AG08396 (cell line): ENCODE results near the gene DIP2A.
"Not testable (repeated sequence)": the region's sequence is repeated elsewhere in the genome, so short reads cannot be mapped to it uniquely, and the experiment has no call there.

Source experiments
- DNase-seq: peaks from one replicate; pipeline ENCODE4 v3.0.0; 2012; ENCODE audit warnings: low spot score, mixed read lengths

The DIP2A gene

DNA sequence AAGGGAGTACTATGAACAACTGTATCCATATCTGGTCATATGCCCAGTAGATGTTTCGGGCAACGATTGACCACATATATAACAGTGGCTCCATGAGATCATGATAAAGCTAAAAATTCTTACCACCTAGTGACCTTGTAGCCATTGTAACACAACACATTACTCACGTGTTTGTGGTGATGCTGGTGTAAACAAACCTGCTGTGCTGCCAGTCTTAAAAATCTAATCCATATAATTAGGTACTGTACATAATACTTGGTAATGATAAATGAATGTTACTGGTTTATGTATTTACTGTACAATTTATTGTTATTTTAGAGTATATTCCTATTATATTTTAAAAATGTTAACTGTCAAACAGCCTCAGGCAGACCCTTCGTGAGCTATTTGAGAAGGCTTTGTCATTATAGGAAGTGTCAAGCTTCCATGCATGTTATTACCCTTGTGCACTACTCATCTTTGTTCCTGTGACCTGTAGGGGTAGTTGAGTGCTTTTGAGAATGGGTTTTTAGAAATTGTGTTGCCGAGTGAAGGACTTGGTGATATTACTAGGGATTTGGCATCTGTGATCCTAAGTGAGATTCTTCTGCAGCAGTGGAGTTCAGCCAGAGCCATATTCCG is 23.6 kb downstream of the DIP2A start:
- no peak for DNase-seq

- no peak for DNase-seq
Observed at GRCh38 chr21:46482846-46483231, 24.1 kb downstream of the DIP2A start.

DNA sequence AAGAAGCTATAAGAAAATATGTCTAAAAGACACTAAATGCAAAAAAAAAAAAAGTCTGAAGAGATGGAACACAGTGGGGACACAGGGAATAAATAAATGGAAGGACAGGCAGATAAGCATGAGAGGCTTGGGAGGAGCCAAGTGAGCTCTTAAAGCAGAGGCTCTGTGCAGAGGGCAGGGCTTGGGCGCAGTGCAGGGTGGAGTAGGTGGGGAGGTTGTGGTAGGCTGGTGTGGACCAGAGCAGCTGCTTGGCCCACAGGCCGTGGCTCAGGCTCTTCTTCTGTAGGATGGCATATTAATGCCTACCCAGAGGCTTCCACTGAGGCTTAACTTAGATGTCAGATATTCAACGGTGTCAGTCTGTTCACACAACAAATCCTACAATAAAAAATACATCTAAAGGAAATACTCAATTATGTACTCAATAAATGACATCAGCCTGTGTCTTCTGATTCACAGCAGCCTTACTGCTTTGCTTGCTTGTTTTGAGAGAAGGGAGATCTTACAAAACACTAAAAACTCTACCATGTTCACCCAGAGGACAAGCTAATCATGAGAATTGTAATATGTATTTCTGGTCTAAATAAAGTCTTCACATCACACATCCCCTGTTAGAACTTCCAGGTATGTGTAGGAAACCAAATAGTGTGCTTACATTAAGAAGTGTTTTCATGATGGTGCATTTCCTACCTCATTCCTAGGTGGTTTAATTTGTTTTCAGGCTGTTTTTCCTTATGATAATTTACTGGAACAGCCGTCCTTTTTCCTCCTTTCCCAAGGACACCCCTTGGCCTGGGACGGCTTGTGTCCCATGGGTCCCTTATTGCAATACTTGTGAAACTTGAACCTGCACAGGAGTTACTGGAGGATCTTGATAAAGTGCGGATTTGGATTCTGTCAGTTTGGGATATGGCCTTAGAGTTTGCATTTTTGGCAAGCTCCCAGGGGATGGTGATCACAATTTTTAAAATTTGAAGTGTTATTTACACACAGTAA is 24.9 kb downstream of the DIP2A start:
- DNase-seq, result no peak

GRCh38 chr21:46486481-46487126 is 27.9 kb downstream of the DIP2A start:
- DNase-seq, result no peak

GRCh38 chr21:46489162-46489663 is 30.5 kb downstream of the DIP2A start:
- DNase-seq, result no peak

- DNase-seq, result no peak
Observed at GRCh38 chr21:46489800-46490199, 31.1 kb downstream of the DIP2A start.

GRCh38 chr21:46491553-46491952 is 32.9 kb downstream of the DIP2A start:
- no peak for DNase-seq

DNA sequence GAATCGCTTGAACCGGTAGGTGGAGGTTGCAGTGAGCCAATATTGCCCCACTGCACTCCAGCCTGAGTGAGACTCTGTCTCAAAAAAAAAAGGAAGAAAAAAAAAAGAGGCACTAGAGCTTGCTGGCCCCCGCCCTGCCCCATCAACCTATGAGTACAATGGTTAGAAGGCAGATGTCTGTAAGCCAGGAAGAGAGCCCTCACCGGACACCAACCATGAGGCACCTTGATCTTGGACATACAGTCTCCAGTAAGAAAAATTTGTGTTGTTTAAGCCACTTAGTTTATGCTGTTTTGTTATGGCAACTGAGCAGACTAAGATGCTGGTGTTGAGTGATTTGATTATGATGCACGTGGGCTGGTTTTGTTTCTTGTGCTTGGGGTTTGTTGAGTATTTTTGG is 34.2 kb downstream of the DIP2A start:
- no peak for DNase-seq

- DNase-seq, result no peak
Observed at GRCh38 chr21:46493828-46494227, 35.1 kb downstream of the DIP2A start.

- no peak for DNase-seq
Observed at GRCh38 chr21:46498335-46499050, 39.8 kb downstream of the DIP2A start.

DNA sequence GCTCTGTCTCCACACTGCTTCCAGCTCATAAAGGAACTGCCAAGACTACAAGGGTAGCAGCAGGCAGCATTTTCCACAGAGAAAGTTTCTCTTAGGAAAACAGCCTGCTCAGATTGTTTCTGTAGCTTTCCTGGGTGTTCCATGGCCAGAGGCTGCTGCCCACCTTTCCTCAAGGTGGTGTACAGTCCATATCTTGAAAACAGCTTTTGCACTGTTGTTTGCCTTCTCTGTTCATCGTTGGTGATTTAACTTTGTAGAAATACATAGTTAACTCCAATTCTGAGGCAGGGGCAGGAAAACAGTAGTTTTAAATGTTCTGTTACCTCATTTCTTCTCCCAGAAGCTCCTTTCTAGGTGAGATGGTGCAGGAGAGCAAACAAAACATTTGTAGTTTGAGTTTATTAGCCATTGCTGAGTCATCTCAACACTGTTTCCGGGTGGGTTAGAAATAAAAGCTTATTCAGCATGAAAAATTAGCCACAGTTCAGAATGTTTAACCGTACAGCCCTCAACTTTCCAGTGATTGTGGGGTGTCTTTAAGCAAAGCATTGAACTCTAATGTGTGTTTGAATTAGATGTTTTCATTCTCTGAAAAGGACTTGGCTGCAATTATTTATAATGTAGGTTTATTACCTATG is 41.7 kb downstream of the DIP2A start:
- peak; percentile 32 for DNase-seq

- no peak for DNase-seq
Observed at GRCh38 chr21:46503922-46504550, 45.3 kb downstream of the DIP2A start.

- DNase-seq, result no peak
Observed at GRCh38 chr21:46504666-46505065, 46.0 kb downstream of the DIP2A start.

- DNase-seq, result no peak
Observed at GRCh38 chr21:46507562-46507961, 48.9 kb downstream of the DIP2A start.

DNA sequence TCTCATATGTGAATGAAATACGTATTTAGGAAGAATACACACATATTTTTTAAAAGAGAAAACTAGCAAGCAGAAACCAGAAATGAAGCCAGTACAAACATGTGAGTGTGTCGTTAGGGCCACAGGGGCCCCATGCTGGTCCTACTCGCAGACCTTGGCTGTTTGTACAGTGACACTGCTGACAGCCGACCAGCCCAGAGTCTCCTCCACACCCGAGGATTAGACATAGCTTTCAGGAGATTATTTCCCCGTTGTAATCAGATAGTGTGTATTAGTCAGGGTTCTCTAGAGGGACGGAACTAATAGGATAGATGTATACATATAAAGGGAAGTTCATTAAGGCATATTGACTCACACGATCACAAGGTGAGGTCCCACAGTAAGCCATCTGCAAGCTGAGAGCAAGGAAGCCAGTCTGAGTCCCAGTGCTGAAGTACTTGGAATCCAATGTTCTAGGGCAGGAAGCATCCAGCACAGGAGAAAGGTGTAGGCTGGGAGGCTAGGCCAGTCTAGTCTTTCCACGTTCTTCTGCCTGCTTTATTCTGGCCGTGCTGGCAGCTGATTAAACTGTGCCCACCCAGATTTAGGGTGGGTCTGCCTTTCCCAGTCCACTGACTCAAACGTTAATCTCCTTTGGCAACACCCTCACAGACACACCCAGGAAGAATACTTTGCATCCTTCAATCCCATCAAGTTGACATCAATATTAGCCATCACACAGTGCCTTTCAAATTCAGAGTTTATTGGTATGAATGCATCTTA is 51.2 kb downstream of the DIP2A start:
- no peak for DNase-seq

DNA sequence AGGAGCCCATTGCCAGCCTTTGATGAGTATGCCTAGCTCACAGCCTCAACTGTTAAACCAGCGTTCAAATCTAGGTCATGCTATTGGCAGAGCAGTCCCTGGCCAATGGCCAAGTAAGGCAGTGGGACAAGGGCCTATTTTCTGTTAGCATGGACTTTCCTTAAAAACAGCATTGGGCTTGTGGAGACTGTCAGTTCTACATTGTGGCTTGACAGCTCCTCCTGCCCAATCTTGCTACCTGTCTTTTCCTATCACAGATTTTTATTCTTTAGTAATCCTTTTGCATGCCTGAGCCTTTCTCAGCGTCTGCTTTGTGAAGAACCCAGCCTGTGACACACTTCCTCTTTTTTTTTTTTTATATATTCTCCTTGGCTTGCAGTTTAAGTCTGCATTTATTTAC is 56.4 kb downstream of the DIP2A start:
- DNase-seq, result no peak

GRCh38 chr21:46516068-46516467 is 57.4 kb downstream of the DIP2A start:
- no peak for DNase-seq

GRCh38 chr21:46517361-46517760 is 58.7 kb downstream of the DIP2A start:
- peak; percentile 31 for DNase-seq

GRCh38 chr21:46518983-46519583 is 60.4 kb downstream of the DIP2A start:
- no peak for DNase-seq

DNA sequence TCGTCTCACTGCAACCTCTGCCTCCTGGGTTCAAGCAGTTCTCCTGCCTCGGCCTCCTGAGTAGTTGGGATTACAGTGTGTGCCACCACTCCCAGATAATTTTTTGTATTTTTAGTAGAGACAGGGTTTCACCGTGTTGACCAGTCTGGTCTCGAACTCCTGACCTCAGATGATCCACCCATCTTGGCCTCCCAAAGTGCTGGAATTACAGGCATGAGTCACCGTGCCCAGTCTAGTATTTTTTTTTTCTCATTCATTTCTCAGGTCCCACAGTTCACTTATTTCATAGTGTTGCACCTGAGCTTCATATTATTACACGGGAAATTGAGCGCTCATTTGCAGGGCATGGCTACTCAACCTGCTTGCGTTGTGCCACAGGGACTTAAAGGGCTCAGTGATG is 68.7 kb downstream of the DIP2A start:
- not testable (repeated sequence) for DNase-seq
